Calu3 (cell line): ENCODE results near the gene BMP2. TPM values are rescaled to one million over a fixed set of nuclear protein-coding genes. Genes with fewer than 3 reads are reported as not detected.

ENCODE experiments used
- BruUV-seq: library from RNA; stranded (reverse); fragments of 400-500 nt; replicated peaks from 2 replicates; lab custom pipeline; 2021; lab: Mats Ljungman, UMichigan
- CTCF ChIA-PET: fragments of 300-600 bp; sonication (Branson Sonifier 250); formaldehyde crosslinking; loops from one replicate; lab custom pipeline; 2022; ENCODE audit warnings: antibody characterized with exemption; lab: Charles Lee
- DNase-seq: peaks from one replicate; pipeline ENCODE4 v3.0.0; 2022
- H3K27ac Mint-ChIP-seq: one replicate; pipeline ENCODE4 v1.8.0; 2022; ENCODE audit warnings: mixed read lengths; ENCODE audit not compliant: unreplicated experiment
- H3K27me3 Mint-ChIP-seq: one replicate; pipeline ENCODE4 v1.8.0; 2022; ENCODE audit warnings: mixed read lengths; ENCODE audit not compliant: unreplicated experiment
- H3K36me3 Mint-ChIP-seq: one replicate; pipeline ENCODE4 v1.8.0; 2022; ENCODE audit warnings: mild to moderate bottlenecking, moderate library complexity, mixed read lengths; ENCODE audit not compliant: insufficient read depth, unreplicated experiment
- H3K4me1 Mint-ChIP-seq: one replicate; pipeline ENCODE4 v1.8.0; 2022; ENCODE audit warnings: mild to moderate bottlenecking, low read depth, mixed read lengths; ENCODE audit not compliant: unreplicated experiment
- H3K4me3 Mint-ChIP-seq: one replicate; pipeline ENCODE4 v1.8.0; 2022; ENCODE audit warnings: mild to moderate bottlenecking, low read depth, moderate library complexity, mixed read lengths; ENCODE audit not compliant: unreplicated experiment
- H3K9me3 Mint-ChIP-seq: one replicate; pipeline ENCODE4 v1.8.0; 2022; ENCODE audit warnings: low read depth, mixed read lengths; ENCODE audit not compliant: unreplicated experiment
- intact Hi-C: fragments of 100-400 bp; cut with micrococcal nuclease; formaldehyde crosslinking; loops from one replicate; pipeline ENCODE4 v1.10.0; 2022; ENCODE audit not compliant: unreplicated experiment
- total RNA-seq: library from RNA; stranded (reverse); gene quantifications from 2 replicates; pipeline ENCODE4 v1.2.3, GENCODE V29; 2022
- TF ChIP-seq, protein P1 (sequence below): fragments of 200-600 bp; IDR thresholded peaks from one replicate; pipeline ENCODE4 v1.8.0; 2022; ENCODE audit warnings: antibody characterized with exemption; ENCODE audit not compliant: unreplicated experiment

BMP2 gene
- total RNA-seq, 1 experiment from 2014 or later = 4.5 TPM

DNA sequence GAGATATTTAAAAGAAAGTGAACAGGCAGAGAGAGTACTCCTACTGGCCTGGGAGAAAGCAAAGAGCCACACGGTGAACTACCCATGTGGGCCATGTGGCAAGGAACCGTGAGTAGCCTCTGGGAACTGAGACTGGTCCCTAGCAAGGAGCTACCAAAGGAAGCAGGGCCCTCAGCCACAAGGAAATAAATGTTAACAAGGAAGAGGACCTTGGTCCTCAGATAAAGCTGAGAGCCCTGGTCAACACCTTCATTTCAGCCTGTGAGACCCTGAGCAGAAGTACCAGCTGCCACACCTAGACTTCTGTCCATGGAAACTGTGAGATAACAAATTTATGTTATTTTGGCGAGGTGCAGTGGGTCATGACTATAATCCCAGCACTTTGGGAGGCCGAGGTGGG is 25.3 kb downstream of the BMP2 start:
- no peaks in the 10 kb centered on the region for H3K36me3 Mint-ChIP-seq
- no peak for DNase-seq
- no peaks in the 10 kb centered on the region for H3K4me1 Mint-ChIP-seq
- intact Hi-C loops = no loop called here
- no peak overlapping the region for H3K4me3 Mint-ChIP-seq
- CTCF ChIA-PET = no interaction called here
- no peak overlapping the region for H3K27ac Mint-ChIP-seq
- no TSS peak for BruUV-seq
- H3K9me3 Mint-ChIP-seq = no peaks in the 10 kb centered on the region
- no peaks in the 10 kb centered on the region for H3K27me3 Mint-ChIP-seq
- TF ChIP-seq, protein P1, sequence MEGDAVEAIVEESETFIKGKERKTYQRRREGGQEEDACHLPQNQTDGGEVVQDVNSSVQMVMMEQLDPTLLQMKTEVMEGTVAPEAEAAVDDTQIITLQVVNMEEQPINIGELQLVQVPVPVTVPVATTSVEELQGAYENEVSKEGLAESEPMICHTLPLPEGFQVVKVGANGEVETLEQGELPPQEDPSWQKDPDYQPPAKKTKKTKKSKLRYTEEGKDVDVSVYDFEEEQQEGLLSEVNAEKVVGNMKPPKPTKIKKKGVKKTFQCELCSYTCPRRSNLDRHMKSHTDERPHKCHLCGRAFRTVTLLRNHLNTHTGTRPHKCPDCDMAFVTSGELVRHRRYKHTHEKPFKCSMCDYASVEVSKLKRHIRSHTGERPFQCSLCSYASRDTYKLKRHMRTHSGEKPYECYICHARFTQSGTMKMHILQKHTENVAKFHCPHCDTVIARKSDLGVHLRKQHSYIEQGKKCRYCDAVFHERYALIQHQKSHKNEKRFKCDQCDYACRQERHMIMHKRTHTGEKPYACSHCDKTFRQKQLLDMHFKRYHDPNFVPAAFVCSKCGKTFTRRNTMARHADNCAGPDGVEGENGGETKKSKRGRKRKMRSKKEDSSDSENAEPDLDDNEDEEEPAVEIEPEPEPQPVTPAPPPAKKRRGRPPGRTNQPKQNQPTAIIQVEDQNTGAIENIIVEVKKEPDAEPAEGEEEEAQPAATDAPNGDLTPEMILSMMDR = no peak

DNA sequence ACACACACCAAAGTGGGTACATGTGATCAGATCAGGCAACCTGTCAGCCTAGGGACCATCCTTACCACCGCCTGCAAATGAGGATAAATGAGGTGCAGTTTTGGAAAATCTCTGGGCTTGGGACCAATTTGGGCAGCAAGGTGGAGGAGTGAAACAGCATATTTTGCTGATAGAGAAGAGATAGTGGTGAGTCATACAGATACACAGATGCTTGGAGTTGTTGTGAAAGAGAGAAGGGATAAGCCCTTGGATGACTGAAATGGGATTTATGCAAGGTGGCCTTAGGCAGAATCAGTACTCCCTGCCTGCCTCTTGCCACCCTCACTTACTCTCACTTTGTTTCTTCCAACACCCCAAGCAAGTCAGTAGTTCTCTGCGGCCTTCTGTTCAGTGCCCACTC is 34.7 kb downstream of the BMP2 start:
- no peaks in the 10 kb centered on the region for H3K36me3 Mint-ChIP-seq
- no peaks in the 10 kb centered on the region for H3K9me3 Mint-ChIP-seq
- H3K4me1 Mint-ChIP-seq = no peaks in the 10 kb centered on the region
- TF ChIP-seq, protein P1 = no peak
- H3K4me3 Mint-ChIP-seq = no peak overlapping the region
- DNase-seq = no peak
- intact Hi-C loops = no loop called here
- CTCF ChIA-PET = no interaction called here
- no peak overlapping the region for H3K27ac Mint-ChIP-seq
- no peaks in the 10 kb centered on the region for H3K27me3 Mint-ChIP-seq
- no TSS peak for BruUV-seq

DNA sequence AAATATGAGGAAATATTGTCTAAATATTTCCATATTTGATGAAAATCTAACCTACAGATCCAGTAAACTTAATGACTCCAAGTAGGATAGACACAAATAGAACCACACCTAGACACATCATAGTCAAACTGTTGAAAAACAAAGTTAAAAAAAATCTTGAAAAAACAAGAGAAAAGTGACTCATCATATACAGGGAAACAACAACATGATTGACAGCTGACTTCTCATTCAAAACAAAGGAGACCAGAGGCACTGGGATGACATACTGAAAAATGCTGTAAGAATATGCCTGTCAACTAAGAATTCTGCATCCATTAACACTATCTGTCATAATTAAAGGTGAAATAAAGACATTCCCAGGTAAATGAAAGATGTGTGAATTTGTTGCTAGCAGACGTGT is 38.8 kb downstream of the BMP2 start:
- CTCF ChIA-PET = interaction anchor here (0.6 kb wide), 1 partner anchor 23 kb away, joined by 7 read pairs; no protein-coding TSS in a partner anchor
- no peak for DNase-seq
- Mint-ChIP-seq H3K4me3 (no peak overlapping the region), H3K4me1 (no peaks in the 10 kb centered on the region), H3K36me3 (no peaks in the 10 kb centered on the region), H3K27me3 (no peaks in the 10 kb centered on the region), H3K9me3 (no peaks in the 10 kb centered on the region), H3K27ac (no peak overlapping the region)
- no TSS peak for BruUV-seq
- intact Hi-C loops = no loop called here
- TF ChIP-seq, protein P1 = no peak

DNA sequence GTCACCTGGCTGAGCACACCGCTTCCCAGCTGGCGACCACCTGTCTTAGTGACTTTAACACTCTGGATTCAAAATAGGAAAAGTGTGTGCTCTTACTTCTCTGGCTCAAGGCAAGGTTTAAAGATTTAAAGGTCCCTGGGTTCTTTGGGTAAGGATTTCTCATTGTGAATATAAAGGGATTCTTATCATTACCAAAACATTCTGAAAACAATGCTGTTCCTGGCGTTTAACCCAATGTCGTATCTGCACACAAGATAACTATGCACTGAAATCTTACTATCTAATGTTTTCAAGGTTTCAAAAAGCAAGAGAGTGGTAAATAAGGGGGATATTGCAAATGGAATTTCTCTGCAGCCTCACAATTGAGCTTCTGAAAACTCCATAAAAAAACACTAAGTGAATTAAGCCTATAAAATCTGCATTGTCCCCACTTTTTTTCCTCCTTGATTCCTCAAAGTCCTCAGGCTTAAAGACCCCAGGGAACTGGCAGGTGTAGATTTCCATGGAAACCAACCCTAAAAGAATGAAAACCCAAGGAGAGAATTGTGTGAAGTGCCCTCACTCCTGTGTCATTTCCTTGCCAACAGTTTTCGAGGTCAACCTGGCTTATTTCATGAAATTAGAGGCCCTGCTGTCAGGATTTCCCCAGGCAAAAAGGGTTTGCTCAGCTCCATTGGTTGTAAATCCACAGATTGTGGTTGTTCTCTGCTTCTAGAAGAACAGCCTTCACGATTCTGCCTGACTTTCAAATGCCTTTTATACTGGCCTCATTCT is 44.0 kb downstream of the BMP2 start:
- H3K27me3 Mint-ChIP-seq = no peaks in the 10 kb centered on the region
- TF ChIP-seq, protein P1 = no peak
- H3K36me3 Mint-ChIP-seq = no peaks in the 10 kb centered on the region
- H3K27ac Mint-ChIP-seq = no peak overlapping the region
- H3K4me1 Mint-ChIP-seq = no peaks in the 10 kb centered on the region
- CTCF ChIA-PET = interaction anchor here (1.2 kb wide), 1 partner anchor 8 kb away, joined by 3 read pairs; no protein-coding TSS in a partner anchor
- intact Hi-C loops = no loop called here
- no peak overlapping the region for H3K4me3 Mint-ChIP-seq
- no TSS peak for BruUV-seq
- DNase-seq = no peak
- H3K9me3 Mint-ChIP-seq = no peaks in the 10 kb centered on the region
